ENCODE data around the gene IGSF22. TPM values are rescaled to one million over a fixed set of nuclear protein-coding genes. Genes with fewer than 3 reads are reported as not detected.

The IGSF22 gene
- under 1 TPM in 2 of 4 donors, not detected in 2; 0.17 to 0.23 TPM for total RNA-seq

DNA sequence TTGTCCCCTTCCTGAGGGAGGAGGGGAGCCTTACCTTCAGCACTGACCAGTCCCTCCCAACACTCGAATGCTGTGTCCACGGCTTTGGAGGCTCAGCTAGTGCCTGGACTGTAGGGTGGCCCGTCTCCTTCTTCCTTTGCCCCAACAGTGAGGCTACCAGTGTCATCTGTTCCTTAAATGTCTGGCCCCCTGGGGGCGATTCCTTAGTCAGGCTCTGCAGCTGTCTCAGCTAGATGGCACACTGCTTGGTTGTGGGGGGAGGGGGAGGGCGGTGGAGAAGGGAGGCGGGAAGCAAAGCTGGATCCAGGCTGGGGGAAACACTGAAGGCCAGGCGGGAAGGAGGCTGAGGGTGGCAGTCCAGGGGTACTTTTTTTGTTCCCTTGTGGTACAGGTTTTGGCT lies at the start of gene IGSF22:
Gene IGSF22, minus strand, starts transcription at position 149 of the 400 bp plus-strand sequence. CDS start 1,952 bp downstream, outside the sequence.
- no peak within 1 kb of the TSS for H3K4me3 ChIP-seq

DNA sequence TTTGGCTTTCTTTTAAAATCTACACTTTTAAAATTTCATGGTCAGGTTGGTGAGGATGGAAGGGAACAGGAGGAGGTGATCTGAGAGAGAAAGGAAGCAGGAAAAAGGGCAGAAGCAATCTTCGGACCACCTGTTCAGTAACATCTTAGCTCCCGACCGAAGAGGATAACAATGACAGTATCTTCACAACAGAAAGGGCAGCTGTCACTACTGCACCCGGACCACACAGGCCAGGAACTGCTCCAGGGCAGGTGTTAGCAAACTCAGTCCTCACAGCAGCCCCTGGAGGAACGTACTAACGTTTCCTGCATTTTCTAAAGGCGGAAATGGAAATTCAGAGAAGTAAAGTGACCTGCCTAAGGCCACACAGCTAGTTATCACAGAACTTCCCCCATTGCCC lies 48.8 kb upstream of the IGSF22 start:
- intact Hi-C loops (cut with DNase I) = no loop called here
- no peak overlapping the region for H3K4me3 ChIP-seq
- H3K36me3 ChIP-seq = no peaks in the 10 kb centered on the region
- H3K4me1 ChIP-seq = peaks cover 0 to under 1% (median 0%) of the 10 kb centered on the region in 4 donors
- TF ChIP-seq POLR2AphosphoS5 (IDR thresholded peaks at IDR 0.05) = no peak
- no peak for TF ChIP-seq POLR2A (IDR thresholded peaks at IDR 0.05; ENCODE audit: low read depth)
- TF ChIP-seq, protein P1, sequence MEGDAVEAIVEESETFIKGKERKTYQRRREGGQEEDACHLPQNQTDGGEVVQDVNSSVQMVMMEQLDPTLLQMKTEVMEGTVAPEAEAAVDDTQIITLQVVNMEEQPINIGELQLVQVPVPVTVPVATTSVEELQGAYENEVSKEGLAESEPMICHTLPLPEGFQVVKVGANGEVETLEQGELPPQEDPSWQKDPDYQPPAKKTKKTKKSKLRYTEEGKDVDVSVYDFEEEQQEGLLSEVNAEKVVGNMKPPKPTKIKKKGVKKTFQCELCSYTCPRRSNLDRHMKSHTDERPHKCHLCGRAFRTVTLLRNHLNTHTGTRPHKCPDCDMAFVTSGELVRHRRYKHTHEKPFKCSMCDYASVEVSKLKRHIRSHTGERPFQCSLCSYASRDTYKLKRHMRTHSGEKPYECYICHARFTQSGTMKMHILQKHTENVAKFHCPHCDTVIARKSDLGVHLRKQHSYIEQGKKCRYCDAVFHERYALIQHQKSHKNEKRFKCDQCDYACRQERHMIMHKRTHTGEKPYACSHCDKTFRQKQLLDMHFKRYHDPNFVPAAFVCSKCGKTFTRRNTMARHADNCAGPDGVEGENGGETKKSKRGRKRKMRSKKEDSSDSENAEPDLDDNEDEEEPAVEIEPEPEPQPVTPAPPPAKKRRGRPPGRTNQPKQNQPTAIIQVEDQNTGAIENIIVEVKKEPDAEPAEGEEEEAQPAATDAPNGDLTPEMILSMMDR (IDR thresholded peaks at IDR 0.05) = no peak
- TF ChIP-seq EP300 (IDR thresholded peaks at IDR 0.05) = no peak
- no peaks in the 10 kb centered on the region for H3K9me3 ChIP-seq
- H3K27ac ChIP-seq (replicated peaks in 1 of 4) = no peak overlapping the region
- DNase-seq (ENCODE audit: extremely low spot score) = no peak
- H3K27me3 ChIP-seq = peaks cover 0 to 31% (median 0%) of the 10 kb centered on the region in 4 donors
- 71% methylated on average over 7 of the region's 7 CpGs for WGBS

More for the DNA sequence above, at the start of gene IGSF22:
- no peak within 1 kb of the TSS for H3K27ac ChIP-seq (replicated peaks in 1 of 4)
- DNase-seq (ENCODE audit: extremely low spot score) = no peak
- intact Hi-C loops (cut with DNase I) = no loop called here
- no peaks in the 10 kb centered on the region for H3K27me3 ChIP-seq
- WGBS = 67% methylated on average over 7 of the region's 7 CpGs
- H3K4me1 ChIP-seq = peaks cover 7 to 20% (median 18%) of the 10 kb centered on the region in 4 donors
- no peaks in the 10 kb centered on the region for H3K36me3 ChIP-seq
- no peaks in the 10 kb centered on the region for H3K9me3 ChIP-seq
- no peak for TF ChIP-seq POLR2A (IDR thresholded peaks at IDR 0.05; ENCODE audit: low read depth)
- no peak for TF ChIP-seq EP300 (IDR thresholded peaks at IDR 0.05)
- TF ChIP-seq, protein P1 (IDR thresholded peaks at IDR 0.05) = no peak
- TF ChIP-seq POLR2AphosphoS5 (IDR thresholded peaks at IDR 0.05) = no peak

DNA sequence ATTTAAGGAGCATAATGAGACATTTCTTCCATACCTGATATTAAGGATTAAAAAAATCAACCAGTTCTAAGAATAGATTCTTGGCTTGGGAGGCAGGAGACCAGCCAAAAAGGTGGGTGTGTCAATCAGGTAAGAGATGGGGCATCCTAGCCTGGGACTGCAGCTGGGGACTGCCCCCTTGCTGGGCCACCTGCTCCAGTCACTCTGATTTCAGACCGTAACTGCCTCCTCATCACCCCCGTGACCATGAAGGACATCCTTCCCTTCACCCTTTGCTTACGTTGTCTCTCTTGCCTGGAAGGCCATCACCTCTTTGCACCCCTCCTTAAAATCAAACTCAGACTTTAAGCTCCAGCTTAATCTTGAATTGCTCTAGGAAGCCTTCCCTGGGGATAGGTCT lies 47.7 kb upstream of the IGSF22 start:
- Histone ChIP-seq H3K27me3 (peaks cover 0 to 31% (median 0%) of the 10 kb centered on the region in 4 donors), H3K4me1 (no peaks in the 10 kb centered on the region), H3K4me3 (no peak overlapping the region), H3K9me3 (no peaks in the 10 kb centered on the region), H3K36me3 (no peaks in the 10 kb centered on the region), H3K27ac (replicated peaks in 1 of 4) (no peak overlapping the region)
- WGBS = 73% methylated on average over 3 of the region's 3 CpGs
- TF ChIP-seq, protein P1 (IDR thresholded peaks at IDR 0.05) = no peak
- TF ChIP-seq EP300 (IDR thresholded peaks at IDR 0.05) (no peak), POLR2A (IDR thresholded peaks at IDR 0.05; ENCODE audit: low read depth) (no peak), POLR2AphosphoS5 (IDR thresholded peaks at IDR 0.05) (no peak)
- intact Hi-C loops (cut with DNase I) = no loop called here
- no peak for DNase-seq (ENCODE audit: extremely low spot score)

DNA sequence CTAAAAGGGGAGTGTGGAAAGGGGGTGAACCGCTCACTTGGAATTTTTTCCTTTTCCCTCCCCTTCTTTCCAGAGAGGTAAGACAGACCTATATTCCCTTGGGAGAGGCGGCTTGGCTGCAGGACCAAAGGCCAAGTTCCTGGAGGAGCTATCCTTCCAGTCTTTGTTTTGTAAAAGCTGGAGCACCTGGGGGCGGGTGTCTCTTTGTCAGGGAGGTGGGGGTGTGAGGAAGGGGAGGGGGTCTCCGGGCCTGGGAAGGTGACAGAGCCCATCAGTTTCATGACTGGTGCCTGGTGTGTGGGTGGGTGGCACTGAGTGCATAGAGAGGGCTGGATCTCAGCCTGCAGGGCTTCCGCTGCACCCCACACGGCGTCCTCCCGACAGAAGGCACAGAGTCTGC lies 47.1 kb upstream of the IGSF22 start:
- 64% methylated on average over 4 of the region's 8 CpGs for WGBS
- Histone ChIP-seq H3K27me3 (peaks cover 0 to 31% (median 0%) of the 10 kb centered on the region in 4 donors), H3K27ac (replicated peaks in 1 of 4) (no peak overlapping the region), H3K4me1 (no peaks in the 10 kb centered on the region), H3K9me3 (no peaks in the 10 kb centered on the region), H3K4me3 (no peak overlapping the region), H3K36me3 (no peaks in the 10 kb centered on the region)
- no peak for DNase-seq (ENCODE audit: extremely low spot score)
- intact Hi-C loops (cut with DNase I) = no loop called here
- TF ChIP-seq EP300 (IDR thresholded peaks at IDR 0.05) (no peak), POLR2A (IDR thresholded peaks at IDR 0.05; ENCODE audit: low read depth) (no peak), POLR2AphosphoS5 (IDR thresholded peaks at IDR 0.05) (no peak)
- TF ChIP-seq, protein P1 (IDR thresholded peaks at IDR 0.05) = no peak

DNA sequence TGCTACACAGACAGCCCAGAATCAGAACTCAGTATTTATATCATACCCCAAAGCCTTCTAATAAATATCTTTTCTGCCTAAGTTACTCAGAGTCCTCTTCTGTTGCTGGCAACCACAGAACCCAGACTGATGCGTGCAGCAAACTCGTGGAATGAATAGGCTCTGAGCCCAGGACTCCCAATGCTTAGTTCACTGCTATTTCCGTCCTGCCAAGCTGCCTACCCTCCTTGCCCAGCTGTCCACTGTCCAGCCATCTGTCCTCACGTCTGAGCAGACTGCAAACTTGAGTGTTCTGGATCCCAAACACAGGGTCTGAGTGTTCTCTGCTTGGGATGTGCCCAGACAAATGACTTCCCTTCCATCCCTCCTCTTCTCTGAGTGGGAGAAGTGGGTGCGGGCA lies 46.2 kb upstream of the IGSF22 start:
- Histone ChIP-seq H3K9me3 (no peaks in the 10 kb centered on the region), H3K27ac (replicated peaks in 1 of 4) (no peak overlapping the region), H3K4me1 (no peaks in the 10 kb centered on the region), H3K4me3 (no peak overlapping the region), H3K36me3 (no peaks in the 10 kb centered on the region), H3K27me3 (peaks cover 0 to 31% (median 0%) of the 10 kb centered on the region in 4 donors)
- no peak for TF ChIP-seq EP300 (IDR thresholded peaks at IDR 0.05)
- TF ChIP-seq POLR2AphosphoS5 (IDR thresholded peaks at IDR 0.05) = no peak
- TF ChIP-seq POLR2A (IDR thresholded peaks at IDR 0.05; ENCODE audit: low read depth) = no peak
- TF ChIP-seq, protein P1 (IDR thresholded peaks at IDR 0.05) = no peak
- 53% methylated on average over 5 of the region's 5 CpGs for WGBS
- no peak for DNase-seq (ENCODE audit: extremely low spot score)
- intact Hi-C loops (cut with DNase I) = no loop called here
